GM12873 (cell line): ENCODE measurements around the gene HACD2.

ENCODE experiments used
- CTCF ChIP-seq: IDR thresholded peaks from 2 replicates; pipeline ENCODE4 v1.5.1; 2012; ENCODE audit warnings: low read depth, mild to moderate bottlenecking, moderate library complexity, low read length, control low read depth; ENCODE audit not compliant: insufficient read depth; ENCODE audit errors: missing control alignments

The HACD2 gene

DNA sequence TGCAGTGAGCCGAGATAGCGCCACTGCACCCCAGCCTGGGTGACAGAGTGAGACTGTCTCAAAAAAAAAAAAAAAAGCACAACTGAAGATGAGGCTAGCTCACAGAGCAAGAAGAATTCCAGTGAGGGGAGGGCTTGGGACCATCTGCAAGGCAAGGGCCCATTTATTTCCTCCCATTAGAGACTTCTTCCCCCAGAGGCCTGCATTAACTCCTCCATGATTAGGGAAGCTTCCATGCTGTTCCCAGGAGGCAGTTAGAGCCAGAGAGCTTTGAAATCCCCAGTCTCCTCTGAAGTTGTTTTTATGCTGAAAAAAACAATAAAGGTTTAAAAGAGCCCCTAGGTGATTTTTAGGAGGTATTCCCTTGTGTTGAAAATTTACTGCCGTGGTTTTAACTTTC is 81.7 kb downstream of the HACD2 start:
- TF ChIP-seq CTCF = no peak

DNA sequence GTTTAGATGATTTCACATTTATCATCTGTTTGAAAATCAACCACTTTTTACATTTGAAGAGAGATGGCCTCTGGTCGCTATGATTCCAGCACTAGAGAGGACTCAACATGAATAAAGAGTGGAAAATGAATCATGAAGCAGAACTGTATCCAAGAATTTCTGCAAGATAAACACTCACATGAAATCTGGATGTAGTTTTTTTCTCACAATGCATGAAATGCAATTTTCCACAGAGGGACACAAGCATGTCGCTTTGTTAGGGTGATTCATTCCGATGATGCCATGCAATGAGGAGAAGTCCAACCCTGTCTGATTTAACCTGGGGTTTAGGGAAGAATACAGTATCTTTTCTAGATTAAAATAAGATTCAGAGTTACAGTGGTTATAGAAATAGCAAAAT is 85.5 kb downstream of the HACD2 start:
- no peak for TF ChIP-seq CTCF

- TF ChIP-seq CTCF = no peak
Observed at GRCh38 chr3:123498761-123499160, 86.1 kb downstream of the HACD2 start.

DNA sequence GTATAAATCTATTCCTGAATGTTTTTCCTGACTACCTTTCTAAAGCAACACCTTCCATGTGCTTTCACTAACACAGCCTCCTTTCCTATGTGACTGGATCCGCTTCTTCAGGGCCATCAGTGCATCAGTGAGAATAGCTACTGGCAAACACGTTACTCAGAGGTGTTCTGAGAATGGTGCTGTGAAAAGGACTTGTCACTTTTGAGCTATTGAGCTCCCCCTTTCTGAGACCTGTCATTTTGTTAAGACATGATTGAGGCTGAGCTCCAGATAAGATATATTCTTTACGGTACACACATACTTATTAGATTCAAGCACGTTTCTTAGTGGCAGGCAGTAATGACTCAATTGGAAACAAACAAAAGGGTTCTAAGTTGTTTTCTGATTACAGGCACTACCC is 90.9 kb downstream of the HACD2 start:
- TF ChIP-seq CTCF = no peak

- TF ChIP-seq CTCF = no peak
Observed at GRCh38 chr3:123491966-123492587, 92.8 kb downstream of the HACD2 start.

- TF ChIP-seq CTCF = peak; percentile 83
Observed at GRCh38 chr3:123489400-123490004, 95.4 kb downstream of the HACD2 start.

DNA sequence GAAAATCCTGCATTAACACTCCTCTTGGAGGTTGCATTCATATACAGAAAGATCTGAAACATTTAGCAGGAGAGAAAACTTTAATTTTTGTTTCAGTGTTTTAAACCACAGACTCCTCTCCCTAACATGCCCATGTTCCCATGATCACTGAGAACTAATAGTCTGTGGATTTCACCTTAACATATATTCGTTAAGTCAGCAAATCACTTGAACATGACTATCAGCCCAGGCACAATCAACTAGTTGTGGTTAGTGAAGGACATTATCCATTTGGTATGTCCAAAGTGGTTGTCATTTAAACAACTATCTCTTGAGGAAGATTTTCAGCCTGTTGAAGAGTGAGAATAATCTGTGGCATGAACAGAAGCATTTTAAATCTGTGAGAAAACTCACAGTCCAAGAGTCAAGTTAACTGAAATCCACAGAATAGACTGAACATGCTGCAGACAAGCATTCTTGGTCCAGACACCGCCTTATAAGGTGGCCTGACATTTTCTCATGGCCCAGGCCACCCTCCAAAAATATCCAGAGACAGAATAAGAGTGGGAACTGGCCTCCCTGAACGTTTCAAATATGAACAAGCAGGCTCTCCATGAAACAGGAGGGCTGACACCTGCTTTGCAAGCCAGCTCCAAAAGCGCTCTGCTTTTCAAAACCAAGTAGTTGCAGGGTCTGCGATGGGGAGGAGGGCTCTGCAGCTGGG is 96.1 kb downstream of the HACD2 start:
- TF ChIP-seq CTCF = no peak
